HS-27A (cell line): ENCODE results near the gene MSX1.

ENCODE experiments used
- DNase-seq: peaks from one replicate; pipeline ENCODE4 v3.0.0-alpha.2; 2012; ENCODE audit warnings: low read depth, missing footprints

Gene MSX1

DNA sequence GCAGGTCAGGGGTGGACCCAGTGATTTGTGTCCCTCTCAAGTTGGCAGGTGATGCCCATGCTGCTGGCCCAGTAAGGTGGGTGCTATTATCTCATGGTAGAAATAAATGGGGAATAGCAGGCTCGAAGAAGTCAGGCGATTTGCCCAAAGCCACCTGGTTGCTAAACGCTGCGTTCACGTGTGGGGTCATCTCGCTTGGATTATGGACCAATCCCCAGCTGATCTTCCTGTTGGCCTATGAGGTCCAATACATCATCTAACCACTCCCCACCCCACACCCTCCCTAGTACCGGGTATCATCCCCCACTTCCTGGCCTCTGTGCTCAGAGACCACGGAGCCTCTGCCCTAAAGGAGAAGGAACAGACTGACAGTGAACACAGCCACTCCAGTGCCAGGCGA, 18.3 kb upstream of the MSX1 start:
- no peak for DNase-seq

DNA sequence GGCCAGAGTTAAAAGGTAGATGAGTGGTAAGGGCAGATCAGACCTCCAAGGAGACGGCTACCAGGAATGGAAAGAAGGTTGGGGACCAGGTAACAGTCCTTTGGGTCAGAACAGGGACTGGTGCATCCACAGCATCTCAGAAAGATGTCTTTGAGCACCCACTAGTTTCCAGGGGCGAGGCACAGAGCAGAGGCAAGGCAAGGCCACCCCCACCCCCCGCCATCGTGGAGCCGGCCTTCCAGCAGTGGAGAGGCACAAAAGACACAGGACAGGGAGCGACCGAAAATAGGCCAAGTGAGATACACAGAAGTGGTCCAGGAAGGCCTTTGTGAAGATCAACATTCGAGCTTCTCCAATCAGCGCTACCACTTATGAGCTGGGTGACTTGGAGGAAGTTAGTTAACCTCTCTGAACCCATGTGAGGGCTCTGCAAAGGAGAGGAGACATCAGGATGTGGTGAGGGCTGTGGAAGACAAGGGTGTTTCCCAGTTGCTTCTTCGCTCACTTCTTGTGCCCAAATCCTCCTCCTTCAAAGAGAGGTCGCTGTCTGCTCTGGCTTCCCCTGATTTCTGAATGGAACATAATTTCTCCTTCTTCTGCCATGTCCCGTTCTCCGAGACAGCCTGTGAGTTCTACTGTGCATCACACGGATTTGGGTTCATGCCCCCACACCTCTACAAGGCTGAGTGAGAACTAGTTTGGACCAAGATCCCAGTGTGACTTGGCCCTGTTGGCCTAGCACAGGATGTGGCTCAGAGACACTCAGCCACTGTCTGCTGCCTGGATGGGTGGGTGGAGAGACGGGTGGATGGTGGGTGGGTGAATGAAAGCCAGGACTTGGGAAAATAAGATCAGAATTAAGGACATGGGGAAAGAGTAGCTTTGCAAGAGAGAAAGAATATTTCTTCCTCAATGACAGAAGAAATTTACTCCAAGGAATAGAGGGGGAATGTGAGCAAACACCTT, 16.7 kb upstream of the MSX1 start:
- no peak for DNase-seq

DNA sequence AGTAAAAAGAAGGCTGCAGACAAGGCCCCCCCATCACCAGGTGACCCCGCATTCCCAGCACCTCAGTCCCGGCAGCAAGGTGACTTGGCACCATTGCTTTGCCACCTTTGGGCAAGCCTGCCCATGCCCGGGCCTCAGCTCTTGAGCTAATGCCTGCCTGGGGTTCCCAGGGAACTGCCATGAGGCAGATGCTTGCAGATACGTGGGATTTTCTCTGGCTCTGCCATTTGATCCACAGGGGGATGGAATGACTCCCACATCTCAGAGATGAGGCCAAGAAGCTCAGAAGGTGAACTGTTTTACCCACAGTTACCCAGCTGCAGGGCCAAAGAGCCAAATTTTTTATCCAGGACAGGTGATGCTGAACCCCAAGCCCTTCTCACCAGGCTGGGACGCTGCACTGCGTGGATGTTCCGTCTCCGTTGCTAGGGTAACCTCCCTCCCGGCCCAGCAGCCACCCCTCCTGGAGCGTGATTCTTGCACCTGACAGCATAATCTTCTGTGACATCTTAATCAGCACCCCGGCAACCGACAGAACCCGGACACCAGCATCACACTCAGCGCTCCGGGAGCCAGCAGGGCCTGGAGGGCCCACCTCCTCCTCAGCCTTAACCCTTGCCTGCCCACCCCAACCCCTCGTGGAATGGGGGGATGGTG, 15.7 kb upstream of the MSX1 start:
- DNase-seq = no peak

DNA sequence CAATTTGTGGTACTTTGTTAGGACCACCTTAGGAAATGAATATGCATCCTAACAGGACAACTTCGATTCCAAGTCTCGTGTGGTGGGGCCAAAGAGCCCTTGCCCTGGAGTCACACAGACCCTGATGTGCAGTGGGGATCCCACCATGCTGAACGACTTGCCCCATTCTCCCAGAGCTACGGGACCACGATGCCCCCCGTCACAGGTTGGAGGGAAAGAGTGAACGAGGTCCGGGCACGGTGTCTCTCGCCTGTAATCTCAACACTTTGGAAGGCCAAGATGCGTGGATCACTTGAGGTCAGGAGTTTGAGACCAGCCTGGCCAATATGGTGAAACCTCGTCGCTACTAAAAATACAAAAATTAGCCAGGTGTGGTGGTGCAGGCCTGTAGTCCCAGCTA, 14.4 kb upstream of the MSX1 start:
- DNase-seq = no peak

GRCh38 chr4:4847011-4847410, 12.5 kb upstream of the MSX1 start:
- no peak for DNase-seq

GRCh38 chr4:4848540-4848939, 10.9 kb upstream of the MSX1 start:
- DNase-seq = no peak

GRCh38 chr4:4849106-4849505, 10.4 kb upstream of the MSX1 start:
- DNase-seq = no peak

GRCh38 chr4:4849524-4850193, 9.8 kb upstream of the MSX1 start:
- no peak for DNase-seq

- no peak for DNase-seq
These were observed 8.4 kb upstream of the MSX1 start for GRCh38 chr4:4851081-4851480.

- DNase-seq = no peak
These were observed 7.6 kb upstream of the MSX1 start for GRCh38 chr4:4851906-4852305.

GRCh38 chr4:4852591-4853362, 6.7 kb upstream of the MSX1 start:
- DNase-seq = no peak

- DNase-seq = no peak
These were observed 6.1 kb upstream of the MSX1 start for GRCh38 chr4:4853371-4853823.

DNA sequence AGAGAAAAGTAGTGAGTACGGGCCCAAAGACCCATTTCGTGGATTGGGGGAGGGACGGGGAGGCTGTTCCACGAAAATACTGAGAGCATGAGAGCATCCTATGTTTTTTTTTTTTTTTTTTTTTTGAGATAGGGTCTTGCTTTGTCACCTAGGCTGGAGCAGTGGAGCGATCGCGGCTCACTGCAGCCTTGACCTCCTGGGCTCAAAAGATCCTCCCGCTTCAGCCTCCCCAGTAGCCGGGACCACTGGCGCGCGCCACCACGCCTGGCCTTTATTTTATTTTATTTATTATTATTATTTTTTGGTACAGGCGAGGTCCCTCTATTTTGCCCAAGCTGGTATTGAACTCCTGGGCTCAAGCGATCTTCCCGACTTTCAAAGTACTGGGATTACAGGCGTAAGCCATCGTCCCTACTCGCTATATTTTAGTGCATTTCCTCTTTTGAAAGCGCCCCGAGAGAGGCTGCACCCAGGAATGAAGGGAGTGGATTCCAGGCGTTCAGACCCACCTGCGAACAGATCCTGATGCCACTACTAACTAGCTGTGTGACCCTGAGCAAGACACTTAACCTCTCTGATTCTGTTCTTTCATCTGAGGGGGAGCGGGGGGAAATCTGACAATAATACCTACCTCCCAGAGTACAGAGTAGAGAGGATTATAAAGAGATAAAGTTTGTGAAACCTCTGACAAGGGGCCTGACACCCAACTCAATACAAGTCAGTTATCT, 5.4 kb upstream of the MSX1 start:
- DNase-seq = no peak

DNA sequence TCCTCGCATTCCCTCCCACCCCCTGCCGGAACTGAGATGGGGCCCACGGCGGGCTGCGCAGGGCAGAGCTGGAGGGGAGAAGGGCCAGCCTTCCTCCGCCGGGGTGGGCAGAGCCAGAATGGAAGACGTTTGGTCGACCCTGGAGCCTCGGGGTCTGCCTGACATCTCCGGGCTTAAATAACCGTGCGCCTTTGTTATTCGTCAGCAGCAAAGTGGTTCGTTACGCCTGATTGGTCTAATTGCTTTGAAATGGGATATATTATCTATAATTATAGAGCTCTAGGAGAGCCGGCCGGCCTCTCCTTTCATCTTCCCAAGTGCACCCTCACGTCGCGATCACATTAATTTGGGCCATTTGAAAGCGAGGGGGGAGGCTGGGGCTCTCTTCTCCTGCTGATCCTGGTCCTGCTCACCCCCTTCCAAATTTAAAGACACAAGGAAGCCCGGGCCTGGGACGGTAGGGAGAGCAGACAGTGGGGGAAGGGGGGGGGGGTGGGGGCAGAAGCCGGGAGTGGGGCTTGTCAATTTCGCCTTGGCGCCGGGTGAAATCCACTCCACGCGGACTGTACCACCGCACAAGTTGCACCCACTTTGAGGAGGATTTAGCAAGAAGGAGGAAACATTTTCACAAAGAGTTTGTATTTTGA, 4.7 kb upstream of the MSX1 start:
- no peak for DNase-seq

DNA sequence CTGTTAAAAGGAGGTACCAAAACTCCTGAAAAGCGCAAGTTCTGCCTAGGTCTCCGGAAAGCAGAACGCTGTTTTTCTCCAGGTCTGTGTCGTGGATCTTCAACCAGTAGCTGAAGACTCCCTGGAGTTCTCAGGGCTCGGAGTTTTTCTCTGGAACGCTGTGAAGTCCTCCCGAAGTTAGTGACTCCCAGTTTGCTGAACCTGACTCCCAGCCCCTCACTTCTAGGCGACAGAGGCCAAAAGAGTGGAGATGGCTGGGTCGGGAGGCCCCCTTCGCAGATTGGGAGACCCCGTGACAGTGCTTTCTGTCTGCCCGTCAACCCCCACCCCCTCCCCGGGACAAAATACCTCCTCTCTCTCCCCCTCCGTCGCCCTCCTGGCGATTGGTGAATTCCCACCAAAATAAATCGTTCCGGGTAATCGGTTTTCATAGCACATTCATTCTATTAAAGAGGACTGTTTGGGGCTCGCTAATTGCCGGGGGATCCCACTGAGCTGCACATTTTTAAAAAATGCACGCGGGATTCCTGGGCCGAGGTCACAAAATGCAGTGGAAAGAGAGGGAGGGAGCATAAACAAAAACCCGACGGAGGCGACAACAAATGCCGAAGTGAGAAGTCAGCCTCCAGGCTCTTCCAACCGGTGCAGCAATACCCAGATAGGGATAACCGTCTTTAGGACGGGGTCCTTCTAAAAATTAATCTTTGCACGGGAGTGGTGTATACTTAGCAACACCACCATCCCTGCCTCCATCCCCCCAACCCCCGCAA, 4.0 kb upstream of the MSX1 start:
- DNase-seq = no peak

DNA sequence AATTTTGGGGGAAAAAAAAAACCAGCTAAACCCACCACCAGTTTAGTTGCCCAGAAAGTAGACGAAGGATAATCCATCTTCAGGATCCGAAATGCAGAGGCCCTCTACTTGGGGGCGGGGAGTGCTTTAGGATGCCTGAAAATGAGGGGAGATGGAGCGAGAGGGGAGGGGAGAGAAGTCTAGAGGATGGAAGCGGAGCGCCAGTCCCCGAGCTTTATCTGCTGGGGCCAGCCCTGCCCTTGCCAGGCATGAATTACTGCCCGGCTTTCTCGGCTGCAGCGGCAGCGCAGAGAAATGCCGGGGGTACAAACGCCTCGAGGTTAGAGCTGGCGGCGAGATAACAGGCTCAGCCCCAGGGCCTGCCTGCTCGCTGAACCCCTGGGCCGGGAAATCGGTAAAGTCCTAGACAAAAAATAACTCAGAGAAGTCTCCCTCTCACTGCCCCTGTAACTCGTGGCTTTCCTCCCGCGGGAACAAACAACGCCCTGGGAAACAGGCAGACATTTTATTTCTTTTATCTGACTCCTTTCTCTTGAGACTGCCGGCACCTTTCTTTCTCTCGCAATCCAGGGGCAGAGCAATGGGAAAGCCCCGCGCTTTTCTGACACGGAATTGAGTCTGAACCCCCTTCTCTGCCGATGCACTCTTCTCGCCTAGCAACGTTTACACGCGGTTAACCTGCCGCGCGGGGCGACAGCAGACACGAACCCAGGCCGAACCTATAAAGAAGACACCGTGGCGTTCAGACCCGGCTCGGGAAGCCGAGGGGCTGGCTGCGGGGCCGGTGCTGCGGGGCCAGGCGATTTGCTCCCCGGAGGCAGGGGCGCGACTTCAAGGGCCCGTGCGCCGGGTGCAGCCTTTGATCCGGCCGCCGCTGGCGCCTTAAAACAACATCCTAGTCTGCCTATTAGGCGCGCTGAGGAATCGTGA, 3.1 kb upstream of the MSX1 start:
- no peak for DNase-seq

DNA sequence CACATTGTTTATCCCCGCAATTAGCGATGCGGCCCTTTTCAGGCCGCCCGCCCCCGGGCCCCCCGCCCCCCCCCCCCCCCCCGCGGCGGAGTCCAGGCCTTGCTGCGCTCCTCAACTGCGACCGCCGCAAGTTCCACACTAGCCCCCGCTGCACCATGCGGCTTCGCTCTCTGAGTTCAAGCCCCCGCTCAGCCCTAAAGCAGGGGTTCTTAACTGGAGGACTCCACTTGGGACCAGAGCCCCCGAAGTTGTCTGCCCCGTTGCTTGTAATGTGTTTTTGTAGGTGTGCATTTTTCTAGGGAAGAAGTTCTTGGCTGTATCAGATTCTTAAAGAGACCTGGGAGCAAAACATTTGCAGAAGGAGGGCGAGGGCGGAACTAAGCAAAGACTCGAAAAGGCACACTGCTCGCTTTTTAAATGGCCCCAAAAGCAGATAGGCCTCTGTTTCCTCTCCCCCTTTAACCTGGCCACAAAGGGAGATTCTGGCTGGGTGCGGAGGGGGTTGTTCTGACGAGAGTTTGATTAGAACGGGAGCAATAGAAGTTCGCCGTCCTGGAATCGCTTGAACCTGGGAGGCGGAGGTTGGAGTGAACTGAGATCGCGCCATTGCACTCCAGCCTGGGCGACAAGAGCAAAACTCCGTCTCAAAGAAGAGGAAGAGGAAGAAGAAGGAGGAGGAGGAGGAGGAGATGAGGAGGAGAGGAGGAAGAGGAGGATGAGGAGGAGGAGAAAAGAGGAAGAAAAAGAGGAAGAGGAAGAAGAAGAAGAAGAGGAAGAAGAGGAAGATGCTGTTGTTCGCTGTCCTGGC, 2.3 kb upstream of the MSX1 start:
- no peak for DNase-seq
